Spleen (tissue), 11 donors: ENCODE results near the gene CLIC5. TPM values are rescaled to one million over a fixed set of nuclear protein-coding genes. Genes with fewer than 3 reads are reported as not detected.

Experiments used
- DNase-seq: peaks from one replicate; pipeline ENCODE4 v3.0.0-alpha.2; 2020
- H3K27ac ChIP-seq, 8 donors: fragments of 200-600 bp; sonication (generic) in 7 of 8; 1 replicate in 4 of 8; 2 replicates in 4 of 8; pipeline versions ENCODE4 v1.5.0 to v1.8.0; 2016 to 2021; ENCODE audit warnings: inconsistent platforms in 4 of 8, mild to moderate bottlenecking in 4 of 8, moderate library complexity in 1 of 8
- H3K27me3 ChIP-seq, 7 donors: fragments of 200-600 bp; sonication (generic) in 6 of 7; replicated peaks in 1 of 7; 1 replicate in 4 of 7; 2 replicates in 3 of 7; pipeline versions ENCODE4 v1.5.0 to v1.8.0; 2016 to 2021; ENCODE audit warnings: inconsistent platforms in 3 of 7, mild to moderate bottlenecking in 1 of 7
- H3K36me3 ChIP-seq, 6 donors: fragments of 200-600 bp; sonication (generic) in 5 of 6; 1 replicate in 4 of 6; 2 replicates in 2 of 6; pipeline versions ENCODE4 v1.5.0 to v1.8.0; 2016 to 2021; ENCODE audit warnings: inconsistent platforms in 2 of 6
- H3K4me1 ChIP-seq, 6 donors: fragments of 200-600 bp; sonication (generic) in 5 of 6; 1 replicate in 3 of 6; 2 replicates in 3 of 6; pipeline versions ENCODE4 v1.5.0 to v1.8.0; 2016 to 2021; ENCODE audit warnings: inconsistent platforms in 3 of 6
- H3K4me3 ChIP-seq, 8 donors: fragments of 200-600 bp; sonication (generic) in 7 of 8; 1 replicate in 4 of 8; 2 replicates in 4 of 8; pipeline versions ENCODE4 v1.5.0 to v1.8.0; 2016 to 2021; ENCODE audit warnings: inconsistent platforms in 4 of 8, mild to moderate bottlenecking in 4 of 8, moderate library complexity in 2 of 8
- H3K9me3 ChIP-seq, 8 donors: fragments of 200-600 bp; sonication (generic) in 7 of 8; 1 replicate in 4 of 8; 2 replicates in 4 of 8; pipeline versions ENCODE4 v1.5.0 to v1.8.0; 2016 to 2021; ENCODE audit warnings: inconsistent platforms in 4 of 8
- CTCF ChIP-seq, 11 experiments: fragments of 200-600 bp in 7 of 11; fragments of 450-650 bp in 4 of 11; sonication (generic) in 4 of 11; IDR thresholded peaks in 8 of 11; conservative IDR thresholded peaks in 3 of 11; 1 replicate in 7 of 11; 2 replicates in 4 of 11; pipeline versions ENCODE4 v1.4.0 to v1.8.0; 2016 to 2021; ENCODE audit warnings: antibody characterized with exemption in 11 of 11, inconsistent platforms in 4 of 11, mild to moderate bottlenecking in 1 of 11
- POLR2A ChIP-seq, 3 donors: fragments of 450-650 bp; IDR thresholded peaks; one replicate each; pipeline ENCODE4 v1.5.1; 2017; ENCODE audit warnings: antibody characterized with exemption in 3 of 3, mild to moderate bottlenecking in 1 of 3
- POLR2AphosphoS5 ChIP-seq, 3 donors: sonication (generic); formaldehyde crosslinking; IDR thresholded peaks; one replicate each; pipeline ENCODE4 v1.5.1; 2017; ENCODE audit warnings: antibody characterized with exemption in 3 of 3
- WGBS, 5 donors: extraction: QIAGEN DNeasy Blood & Tissue Kit in 3 of 5; methylation state at CpG; one replicate each; pipeline versions ENCODE4 v1.1.5 to v1.1.7; 2013 to 2018; 5-methylcytosine and 5-hydroxymethylcytosine counted together
- intact Hi-C: fragments of 100-400 bp; cut with DNase I; formaldehyde crosslinking; loops from one replicate; pipeline ENCODE4 v1.15.0; 2023; ENCODE audit warnings: low total_unique reads
- polyA plus RNA-seq, 3 donors: library from polyadenylated mRNA; stranded (reverse); fragments of 200-250 nt; gene quantifications; one replicate each; pipeline ENCODE4 v1.2.1, GENCODE V29; 2013
- total RNA-seq, 7 donors: library from RNA; depleted of rRNA in 3 of 7; stranded (reverse); fragments of >200 nt in 3 of 7; fragmentation: NEBNext Ultra II Directional in 4 of 7; extraction: Animal tissue kit (Norgen Biotek cat#: 25700) in 4 of 7; gene quantifications; one replicate each; pipeline versions ENCODE4 v1.1.0 to v1.2.1, GENCODE V29; 2016 to 2021
- donor health status: healthy with polysubstance abuse.
- donor health status: DM: no; HTN: no; CAD: no; lungs with moderate emphysema.
- donor health status: DM: no; HTN: no; CAD: no.
- donor health status: Bipolar disorder and iron deficiency.
- donor health status: healthy.
- donor health status: DM: no; HTN: no; CAD: no.
- donor health status: DM: yes; HTN: yes; CAD: no.

Gene CLIC5
- total and polyA plus RNA-seq, 10 donors: 2.8 to 189 (median 71.2) TPM

- TF ChIP-seq POLR2AphosphoS5 (IDR thresholded peaks at IDR 0.05) (no peak), CTCF (IDR thresholded peaks at IDR 0.05 in 8 of 11, conservative IDR thresholded peaks at IDR 0.05 in 3 of 11) (no peak), POLR2A (IDR thresholded peaks at IDR 0.05) (no peak)
- no peaks in the 10 kb centered on the region for H3K4me1 ChIP-seq
- 61 to 83% (median 71%) methylated on average over 1 of the region's 1 CpG for WGBS, 5 donors
- H3K27ac ChIP-seq: no peak overlapping the region
- peaks cover 0 to 4% (median 0%) of the 10 kb centered on the region in 6 donors for H3K36me3 ChIP-seq
- intact Hi-C loops: no loop called here
- DNase-seq: no peak
- H3K9me3 ChIP-seq: no peaks in the 10 kb centered on the region
- H3K4me3 ChIP-seq: no peak overlapping the region
- no peaks in the 10 kb centered on the region for H3K27me3 ChIP-seq
Measured at GRCh38 chr6:46000905-46001304, 14.8 kb downstream of the CLIC5 start.

GRCh38 chr6:45998524-45998923 lies 17.1 kb downstream of the CLIC5 start:
- no peak overlapping the region for H3K27ac ChIP-seq
- no peak for TF ChIP-seq POLR2A (IDR thresholded peaks at IDR 0.05)
- no peak for TF ChIP-seq CTCF (IDR thresholded peaks at IDR 0.05 in 8 of 11, conservative IDR thresholded peaks at IDR 0.05 in 3 of 11)
- no peak for TF ChIP-seq POLR2AphosphoS5 (IDR thresholded peaks at IDR 0.05)
- H3K36me3 ChIP-seq: peaks cover 0 to 4% (median 0%) of the 10 kb centered on the region in 6 donors
- 83 to 100% (median 88%) methylated on average over 2 of the region's 2 CpGs for WGBS, 5 donors
- no peak overlapping the region for H3K4me3 ChIP-seq
- no peaks in the 10 kb centered on the region for H3K9me3 ChIP-seq
- intact Hi-C loops: no loop called here
- DNase-seq: no peak
- H3K27me3 ChIP-seq: no peaks in the 10 kb centered on the region
- no peaks in the 10 kb centered on the region for H3K4me1 ChIP-seq

GRCh38 chr6:45997875-45998506 lies 17.7 kb downstream of the CLIC5 start:
- 65 to 96% (median 79%) methylated on average over 5 of the region's 5 CpGs for WGBS, 5 donors
- DNase-seq: no peak
- Histone ChIP-seq H3K27me3 (no peaks in the 10 kb centered on the region), H3K27ac (no peak overlapping the region), H3K4me1 (no peaks in the 10 kb centered on the region), H3K9me3 (no peaks in the 10 kb centered on the region), H3K36me3 (peaks cover 0 to 4% (median 0%) of the 10 kb centered on the region in 6 donors), H3K4me3 (no peak overlapping the region)
- TF ChIP-seq POLR2A (IDR thresholded peaks at IDR 0.05): no peak
- no peak for TF ChIP-seq CTCF (IDR thresholded peaks at IDR 0.05 in 8 of 11, conservative IDR thresholded peaks at IDR 0.05 in 3 of 11)
- TF ChIP-seq POLR2AphosphoS5 (IDR thresholded peaks at IDR 0.05): no peak
- intact Hi-C loops: no loop called here

- H3K4me1 ChIP-seq: peaks cover 0 to 7% (median 0%) of the 10 kb centered on the region in 6 donors
- H3K27ac ChIP-seq: no peak overlapping the region
- WGBS, 5 donors: 73 to 84% (median 83%) methylated on average over 1 of the region's 1 CpG
- H3K9me3 ChIP-seq: no peaks in the 10 kb centered on the region
- no peak overlapping the region for H3K4me3 ChIP-seq
- H3K36me3 ChIP-seq: no peaks in the 10 kb centered on the region
- no peak for TF ChIP-seq POLR2A (IDR thresholded peaks at IDR 0.05)
- no peak for TF ChIP-seq POLR2AphosphoS5 (IDR thresholded peaks at IDR 0.05)
- TF ChIP-seq CTCF (IDR thresholded peaks at IDR 0.05 in 8 of 11, conservative IDR thresholded peaks at IDR 0.05 in 3 of 11): no peak
- H3K27me3 ChIP-seq: no peaks in the 10 kb centered on the region
- intact Hi-C loops: no loop called here
- no peak for DNase-seq
Measured at GRCh38 chr6:45991189-45991588, 24.5 kb downstream of the CLIC5 start.
